Neutrophil (primary cell): ENCODE data around the gene CNTNAP5.

Experiments
- H3K27ac ChIP-seq: fragments of 200-600 bp; sonication (generic); 2 replicates; pipeline ENCODE4 v1.5.1; 2016; ENCODE audit warnings: mild to moderate bottlenecking, moderate library complexity
- H3K27me3 ChIP-seq: fragments of 200-600 bp; sonication (generic); 2 replicates; pipeline ENCODE4 v1.6.0; 2016; ENCODE audit warnings: mild to moderate bottlenecking
- H3K36me3 ChIP-seq: fragments of 200-600 bp; sonication (generic); 2 replicates; pipeline ENCODE4 v1.5.1; 2017
- H3K4me1 ChIP-seq, 2 experiments: fragments of 200-600 bp in 1 of 2; sonication (generic) in 1 of 2; 1 replicate in 1 of 2; 2 replicates in 1 of 2; pipeline versions ENCODE4 v1.5.1 to v1.6.1; 2013 to 2016; ENCODE audit warnings: low read depth in 1 of 2, low read length in 1 of 2, mild to moderate bottlenecking in 1 of 2, moderate library complexity in 1 of 2; ENCODE audit not compliant: control insufficient read depth in 1 of 2, insufficient read depth in 1 of 2
- H3K4me3 ChIP-seq, 2 experiments: fragments of 200-600 bp in 1 of 2; sonication (generic) in 1 of 2; 1 replicate in 1 of 2; 2 replicates in 1 of 2; pipeline ENCODE4 v1.5.1; 2013 to 2016; ENCODE audit warnings: low read depth in 1 of 2, low read length in 1 of 2, mild to moderate bottlenecking in 1 of 2, moderate library complexity in 1 of 2
- H3K9me3 ChIP-seq: fragments of 200-600 bp; sonication (generic); 2 replicates; pipeline ENCODE4 v1.5.1; 2016
- CTCF ChIP-seq: fragments of 200-600 bp; sonication (generic); IDR thresholded peaks from 2 replicates; pipeline ENCODE4 v1.5.1; 2016; ENCODE audit warnings: antibody characterized with exemption

CNTNAP5 gene

DNA sequence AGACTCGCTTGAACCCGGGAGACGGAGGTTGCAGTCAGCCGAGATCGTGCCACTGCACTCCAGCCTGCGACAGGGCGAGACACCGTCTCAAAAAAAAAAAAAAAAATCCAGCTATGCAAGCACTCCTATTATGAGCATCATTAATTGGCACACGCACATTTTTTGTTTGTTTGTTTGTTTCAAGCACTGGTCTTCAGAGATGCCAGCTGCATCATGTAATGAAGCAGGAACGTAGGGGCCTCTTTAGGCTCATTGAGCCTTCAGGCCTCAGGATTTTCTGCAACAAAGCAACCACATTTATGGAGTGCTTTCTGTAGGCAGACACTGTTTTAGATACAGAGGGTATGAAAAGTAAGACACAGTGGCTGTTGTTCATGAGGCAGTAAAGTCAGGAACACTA is 585.8 kb downstream of the CNTNAP5 start:
- H3K4me3 ChIP-seq, result no peak overlapping the region
- no peaks in the 10 kb centered on the region for H3K36me3 ChIP-seq
- no peaks in the 10 kb centered on the region for H3K9me3 ChIP-seq
- H3K27me3 ChIP-seq, result no peaks in the 10 kb centered on the region
- TF ChIP-seq CTCF, result no peak
- no peaks in the 10 kb centered on the region for H3K4me1 ChIP-seq
- H3K27ac ChIP-seq, result no peak overlapping the region

- H3K27ac ChIP-seq, result no peak overlapping the region
- TF ChIP-seq CTCF, result no peak
- no peak overlapping the region for H3K4me3 ChIP-seq
- H3K36me3 ChIP-seq, result no peaks in the 10 kb centered on the region
- H3K27me3 ChIP-seq, result no peaks in the 10 kb centered on the region
- no peaks in the 10 kb centered on the region for H3K4me1 ChIP-seq
- H3K9me3 ChIP-seq, result no peaks in the 10 kb centered on the region
Observed at GRCh38 chr2:124623560-124623959, 598.5 kb downstream of the CNTNAP5 start.

- no peak overlapping the region for H3K4me3 ChIP-seq
- H3K9me3 ChIP-seq, result no peaks in the 10 kb centered on the region
- no peak for TF ChIP-seq CTCF
- H3K27me3 ChIP-seq, result no peaks in the 10 kb centered on the region
- H3K27ac ChIP-seq, result no peak overlapping the region
- H3K4me1 ChIP-seq, result no peaks in the 10 kb centered on the region
- H3K36me3 ChIP-seq, result no peaks in the 10 kb centered on the region
Observed at GRCh38 chr2:124625561-124625960, 600.5 kb downstream of the CNTNAP5 start.

DNA sequence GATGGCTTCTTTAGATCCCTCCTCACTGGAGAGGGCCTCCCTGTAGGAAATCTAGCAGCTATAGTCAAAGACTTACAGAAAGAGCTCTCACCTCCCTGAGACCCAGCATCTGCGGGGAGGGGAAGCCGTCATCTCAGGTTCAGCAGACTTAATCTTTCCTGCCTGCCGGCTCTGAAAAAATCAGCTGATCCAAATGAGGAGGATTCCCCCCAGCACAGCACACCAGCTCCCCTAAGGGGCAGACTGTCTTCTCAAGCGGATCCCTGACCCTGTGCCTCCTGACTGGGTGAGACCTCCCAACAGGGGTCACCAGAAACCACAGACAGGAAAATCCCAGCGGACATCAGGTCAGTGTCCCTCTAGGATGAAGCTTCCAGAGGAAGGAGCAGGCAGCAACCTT is 601.9 kb downstream of the CNTNAP5 start:
- Histone ChIP-seq H3K36me3 (no peaks in the 10 kb centered on the region), H3K27ac (no peak overlapping the region), H3K4me1 (no peaks in the 10 kb centered on the region), H3K27me3 (no peaks in the 10 kb centered on the region), H3K4me3 (no peak overlapping the region), H3K9me3 (no peaks in the 10 kb centered on the region)
- TF ChIP-seq CTCF, result no peak

DNA sequence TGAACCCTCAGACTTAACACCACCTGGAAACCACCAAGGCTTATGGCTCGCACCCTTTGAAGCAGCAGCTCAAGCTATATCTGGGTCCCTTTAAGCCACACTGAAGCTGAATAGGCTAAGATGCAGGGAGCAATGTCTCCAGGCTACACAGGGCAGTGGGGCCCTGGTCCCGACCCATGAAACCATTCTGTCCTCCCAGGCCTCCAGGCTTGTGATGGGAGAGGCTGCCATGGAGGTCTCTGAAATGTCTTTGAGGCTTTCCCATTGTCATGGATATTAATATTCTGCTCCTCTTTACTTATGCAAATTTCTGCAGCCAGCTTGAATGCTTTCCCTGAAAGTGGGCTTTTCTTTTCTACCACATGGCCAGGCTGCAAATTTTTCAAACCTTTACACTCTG is 608.7 kb downstream of the CNTNAP5 start:
- H3K4me1 ChIP-seq, result no peaks in the 10 kb centered on the region
- H3K36me3 ChIP-seq, result no peaks in the 10 kb centered on the region
- H3K9me3 ChIP-seq, result no peaks in the 10 kb centered on the region
- no peak overlapping the region for H3K27ac ChIP-seq
- TF ChIP-seq CTCF, result no peak
- no peak overlapping the region for H3K4me3 ChIP-seq
- no peaks in the 10 kb centered on the region for H3K27me3 ChIP-seq

DNA sequence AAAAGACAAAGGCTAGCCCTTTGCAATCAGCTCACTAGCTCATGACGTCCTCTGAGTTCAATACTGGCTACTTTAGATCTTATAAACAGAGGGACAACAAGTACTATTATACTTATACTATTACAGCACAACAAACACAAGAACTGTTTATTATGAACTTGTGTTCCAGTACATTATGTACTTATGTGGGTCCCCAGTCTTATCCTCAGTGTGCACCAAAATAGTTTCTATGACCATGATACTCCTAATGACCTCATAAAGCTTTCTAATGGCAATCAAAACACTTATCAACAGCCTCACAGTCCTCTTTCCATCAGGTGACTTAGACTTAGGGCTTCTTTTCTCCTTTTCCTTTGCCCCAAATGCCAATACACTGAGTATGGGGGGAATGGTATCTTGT is 614.4 kb downstream of the CNTNAP5 start:
- no peaks in the 10 kb centered on the region for H3K27me3 ChIP-seq
- no peak overlapping the region for H3K27ac ChIP-seq
- no peaks in the 10 kb centered on the region for H3K36me3 ChIP-seq
- no peak for TF ChIP-seq CTCF
- no peak overlapping the region for H3K4me3 ChIP-seq
- H3K4me1 ChIP-seq, result no peaks in the 10 kb centered on the region
- H3K9me3 ChIP-seq, result no peaks in the 10 kb centered on the region
